K562 (cell line): Measurements from ENCODE around the gene ADARB2. TPM values are rescaled to one million over a fixed set of nuclear protein-coding genes. Genes with fewer than 3 reads are reported as not detected.

Experiments used
- ATAC-seq: fragments of 200-7000 bp; cut with Tn5 transposase; 3 replicates; pipeline ENCODE4 v1.9.1; 2020; ENCODE audit warnings: moderate library complexity
- BruUV-seq: library from RNA; stranded (reverse); fragments of 400-500 nt; replicated peaks from 2 replicates; lab custom pipeline; 2021; lab: Mats Ljungman, UMichigan
- CTCF ChIA-PET: fragments of 300-600 bp; formaldehyde crosslinking; extraction: SDS; loops from one replicate; lab custom pipeline; 2021; ENCODE audit warnings: low intra/inter-chr PET ratio; lab: Yijun Ruan, JAX
- POLR2A ChIA-PET: fragments of 300-600, 350-650 bp; sonication (Branson Sonifier 250); formaldehyde crosslinking; extraction: SDS; loops from one replicate; lab custom pipeline; 2021; ENCODE audit warnings: antibody characterized with exemption, inconsistent platforms; lab: Yijun Ruan, JAX
- DNase-seq, 4 experiments: peaks; one replicate each; pipeline versions ENCODE4 v3.0.0 to v3.0.0-alpha.2; 2011 to 2018; ENCODE audit warnings: low spot score in 3 of 4, mixed read lengths in 3 of 4; ENCODE audit errors: extremely low read depth in 1 of 4
- FAIRE-seq: peaks from 2 replicates; lab custom pipeline; 2011; peaks lifted over from hg19 to GRCh38; lab: Jason Lieb, UNC
- H2AFZ ChIP-seq: 2 replicates; pipeline ENCODE4 v1.6.0; 2011; ENCODE audit warnings: low read depth, low read length, control low read depth, inconsistent platforms
- H3K27ac ChIP-seq: fragments of 200-600 bp; 3 replicates; pipeline ENCODE4 v1.8.0; 2011; ENCODE audit warnings: low read depth, mild to moderate bottlenecking, control low read depth, inconsistent platforms, low read length, moderate library complexity, mixed read lengths; ENCODE audit errors: extremely low read depth
- H3K27me3 ChIP-seq, 2 experiments: fragments of 300-600 bp in 1 of 2; 2 replicates in 1 of 2; 3 replicates in 1 of 2; pipeline versions ENCODE4 v1.6.0 to v1.8.0; 2011; ENCODE audit warnings: inconsistent platforms in 2 of 2, low read length in 2 of 2, mild to moderate bottlenecking in 1 of 2, mixed read lengths in 1 of 2, moderate library complexity in 1 of 2; ENCODE audit not compliant: control insufficient read depth in 2 of 2, insufficient read depth in 2 of 2
- H3K36me3 ChIP-seq: fragments of 300-600 bp; 3 replicates; pipeline ENCODE4 v1.8.0; 2011; ENCODE audit warnings: mild to moderate bottlenecking, low read length, inconsistent platforms; ENCODE audit not compliant: control insufficient read depth, insufficient read depth
- H3K4me1 ChIP-seq, 2 experiments: fragments of 200-600 bp in 1 of 2; replicated peaks in 1 of 2; 2 replicates in 1 of 2; 3 replicates in 1 of 2; pipeline versions ENCODE4 v1.5.1 to v1.8.0; 2011; ENCODE audit warnings: inconsistent platforms in 2 of 2, low read length in 2 of 2, mild to moderate bottlenecking in 1 of 2, mixed read lengths in 1 of 2, moderate library complexity in 1 of 2; ENCODE audit not compliant: control insufficient read depth in 2 of 2, insufficient read depth in 2 of 2
- H3K4me2 ChIP-seq: 2 replicates; pipeline ENCODE4 v1.6.1; 2011; ENCODE audit warnings: low read length, control low read depth, inconsistent platforms, mixed read lengths; ENCODE audit not compliant: insufficient read depth
- H3K4me3 ChIP-seq: fragments of 200-600 bp; sonication (generic), shearing (Covaris generic); 2 replicates; pipeline ENCODE4 v1.5.1; 2016; ENCODE audit warnings: control low read depth, inconsistent platforms
- H3K79me2 ChIP-seq: fragments of 200-600 bp; 3 replicates; pipeline ENCODE4 v1.8.0; 2011; ENCODE audit warnings: low read length, inconsistent platforms; ENCODE audit not compliant: control insufficient read depth, insufficient read depth
- H3K9ac ChIP-seq, 2 experiments: 2 replicates each; pipeline versions ENCODE4 v1.6.0 to v1.6.1; 2011; ENCODE audit warnings: low read depth in 2 of 2, low read length in 2 of 2, control low read depth in 1 of 2, inconsistent platforms in 1 of 2, mild to moderate bottlenecking in 1 of 2, mixed read lengths in 1 of 2; ENCODE audit not compliant: insufficient read depth in 1 of 2
- H3K9me1 ChIP-seq: one replicate; pipeline ENCODE4 v1.6.0; 2011; ENCODE audit warnings: inconsistent platforms, mild to moderate bottlenecking, low read length, moderate library complexity; ENCODE audit not compliant: control insufficient read depth, insufficient read depth
- H3K9me3 ChIP-seq: replicated peaks from 2 replicates; pipeline ENCODE4 v1.5.1; 2011; ENCODE audit warnings: low read depth, low read length, inconsistent platforms; ENCODE audit not compliant: control insufficient read depth, insufficient read depth
- H4K20me1 ChIP-seq: replicated peaks from 2 replicates; pipeline ENCODE4 v1.6.1; 2011; ENCODE audit warnings: low read length, inconsistent platforms, mixed read lengths; ENCODE audit not compliant: control insufficient read depth, insufficient read depth
- ELF1 ChIP-seq: fragments of 200-800 bp; sonication (Bioruptor generic); IDR thresholded peaks from 2 replicates; pipeline ENCODE4 v1.6.1; 2016; ENCODE audit warnings: missing genetic modification characterization, missing compliant biosample characterization
- MAX ChIP-seq: sonication (generic); formaldehyde crosslinking; IDR thresholded peaks from 2 replicates; pipeline ENCODE4 v1.9.0; 2022; ENCODE audit warnings: mild to moderate bottlenecking, missing genetic modification reagents
- MYC ChIP-seq, 2 experiments: fragments of 250-450 bp in 1 of 2; sonication (Bioruptor Pico) in 1 of 2; IDR thresholded peaks; 2 replicates each; pipeline versions ENCODE4 v1.5.1 to v1.6.1; 2012 to 2021; ENCODE audit warnings: low read depth in 2 of 2, borderline replicate concordance in 1 of 2, improper control_type of control experiment in 1 of 2, low read length in 1 of 2, mild to moderate bottlenecking in 1 of 2, moderate library complexity in 1 of 2
- RFX1 ChIP-seq: fragments of 450-650 bp; IDR thresholded peaks from 2 replicates; pipeline ENCODE4 v1.6.1; 2016; ENCODE audit warnings: mild to moderate bottlenecking, moderate library complexity
- SIX5 ChIP-seq, 2 experiments: IDR thresholded peaks; 2 replicates each; pipeline ENCODE4 v1.6.1; 2011; ENCODE audit warnings: low read length in 2 of 2, borderline replicate concordance in 1 of 2, low read depth in 1 of 2, mild to moderate bottlenecking in 1 of 2, moderate library complexity in 1 of 2; ENCODE audit not compliant: insufficient read depth in 1 of 2
- WGBS: fragments of 100-300 bp; shearing (Covaris generic); methylation state at CpG from one replicate; pipeline ENCODE4 v1.1.6; 2016; ENCODE audit warnings: low coverage, mixed read lengths; ENCODE audit not compliant: insufficient coverage; ENCODE audit errors: missing lambda C conversion rate; 5-methylcytosine and 5-hydroxymethylcytosine counted together
- in situ Hi-C: fragments of 300-500 bp; cut with MboI; formaldehyde crosslinking; loops from 4 replicates; pipeline ENCODE4 v1.15.0; 2018; ENCODE audit warnings: inconsistent platforms, mixed read lengths
- intact Hi-C: fragments of 100-400 bp; cut with micrococcal nuclease; formaldehyde crosslinking; loops from 2 replicates; pipeline ENCODE4 v1.14.2; 2022
- polyA plus RNA-seq, 8 experiments: library from polyadenylated mRNA; depleted of rRNA in 4 of 8; stranded (reverse) in 5 of 8; unstranded in 3 of 8; fragments of >200 nt; fragmentation: Nextera tagmentation in 2 of 8; fragmentation: Illumina TruSeq in 1 of 8; extraction: Ambion mirVana in 2 of 8; extraction: Trizol in 1 of 8; gene quantifications; 2 replicates each; pipeline versions ENCODE4 v1.2.1 to v1.2.3, GENCODE V29; 2011 to 2014; ENCODE audit warnings: inconsistent platforms in 1 of 8, missing spikeins in 1 of 8
- total RNA-seq, 7 experiments: library from RNA; depleted of rRNA in 6 of 7; stranded (reverse); fragments of >200 nt in 6 of 7; fragmentation: Illumina TruSeq in 2 of 7; extraction: Trizol in 2 of 7; gene quantifications; 2 replicates each; pipeline versions ENCODE4 v1.2.1 to v1.2.3, GENCODE V29; 2011 to 2021; ENCODE audit warnings: low replicate concordance in 1 of 7

The ADARB2 gene
- total and polyA plus RNA-seq, 9 of the 15 experiments (the other 6 are each of a cell fraction or from before 2014, with no cell fraction given): not detected

- H3K79me2 ChIP-seq: no peaks in the 10 kb centered on the region
- no peaks in the 10 kb centered on the region for H3K36me3 ChIP-seq
- no peak for DNase-seq
- H3K4me3 ChIP-seq: no peak overlapping the region
- H3K9me1 ChIP-seq: no peaks in the 10 kb centered on the region
- in situ Hi-C loops (no loop called here), intact Hi-C loops (no loop called here)
- H3K4me2 ChIP-seq: no peak overlapping the region
- no peaks in the 10 kb centered on the region for H3K9me3 ChIP-seq
- no peak for FAIRE-seq
- peaks cover 0 to 18% of the 10 kb centered on the region in 2 experiments; a peak in 2 of 5 replicates for H3K27me3 ChIP-seq
- CTCF ChIA-PET: no interaction called here
- no peak for ATAC-seq
- no peak overlapping the region for H2AFZ ChIP-seq
- no peak overlapping the region for H3K27ac ChIP-seq
- no peak overlapping the region for H3K9ac ChIP-seq
- H3K4me1 ChIP-seq: no peaks in the 10 kb centered on the region; a peak in 1 of 5 replicates
- 3% methylated on average over 11 of the region's 11 CpGs for WGBS
- no TSS peak for BruUV-seq
- no peak for TF ChIP-seq ELF1 (tag)
- TF ChIP-seq SIX5 (IDR thresholded peaks at IDR 0.05; ENCODE audit: borderline replicate concordance in 1 of 2, insufficient read depth in 1 of 2, low read depth in 1 of 2, low read length in 2 of 2): no peak
- no peak for TF ChIP-seq MAX (CRISPR knock-in tag)
- TF ChIP-seq MYC (IDR thresholded peaks at IDR 0.05; ENCODE audit: low read depth, low read length): no peak
- TF ChIP-seq MYC (CRISPR knock-in tag; IDR thresholded peaks at IDR 0.05; ENCODE audit: borderline replicate concordance, low read depth): no peak
- TF ChIP-seq RFX1: 0 out of 2 replicates have a peak, but pooled peaks have one; percentile 7
- POLR2A ChIA-PET: interaction anchor here (0.7 to 0.8 kb wide), 2 partner anchors 12 to 1135 kb away, joined by 3 to 4 read pairs; no protein-coding TSS in a partner anchor
- H4K20me1 ChIP-seq: no peaks in the 10 kb centered on the region
Observed at GRCh38 chr10:1778375-1778969, 41.1 kb upstream of the ADARB2 start.
